OCI-LY7 (cell line): ENCODE data around the gene TNIK.

Experiments used
- CTCF ChIP-seq: fragments of 200-600 bp; sonication (generic); conservative IDR thresholded peaks from 2 replicates; pipeline ENCODE4 v1.5.1; 2014; ENCODE audit warnings: mild to moderate bottlenecking, antibody characterized with exemption, low read length, moderate library complexity, mixed read lengths
- EZH2phosphoT487 ChIP-seq: fragments of 200-600 bp; sonication (generic); IDR thresholded peaks from 2 replicates; pipeline ENCODE4 v1.6.1; 2018; ENCODE audit warnings: low read depth, borderline replicate concordance, mild to moderate bottlenecking, mixed run types, antibody characterized with exemption, low read length, moderate library complexity, mixed read lengths

- no peak for TF ChIP-seq CTCF
- no peak for TF ChIP-seq EZH2phosphoT487
Observed at GRCh38 chr3:171240504-171240835, 219.7 kb downstream of the TNIK start.
